Fibroblast of mammary gland (primary cell): ENCODE data around the gene FGB.

Experiments used
- DNase-seq: peaks from one replicate; pipeline ENCODE4 v3.0.0-alpha.2; 2010; ENCODE audit warnings: low read depth
- H3K4me3 ChIP-seq: 2 replicates; pipeline ENCODE4 v1.5.1; 2011; ENCODE audit warnings: low read depth, mild to moderate bottlenecking, low read length, moderate library complexity; ENCODE audit not compliant: control insufficient read depth
- TF ChIP-seq, protein P1 (sequence below): conservative IDR thresholded peaks from 2 replicates; pipeline ENCODE4 v1.5.1; 2011; ENCODE audit warnings: low read depth, low read length, inconsistent platforms; ENCODE audit not compliant: control insufficient read depth, insufficient read depth

Gene FGB

GRCh38 chr4:154562697-154563254 is at the start of gene FGB:
TSS of gene FGB (plus strand) at chr4:154563011. CDS start at chr4:154563019, 8 bp downstream.
- TF ChIP-seq, protein P1, sequence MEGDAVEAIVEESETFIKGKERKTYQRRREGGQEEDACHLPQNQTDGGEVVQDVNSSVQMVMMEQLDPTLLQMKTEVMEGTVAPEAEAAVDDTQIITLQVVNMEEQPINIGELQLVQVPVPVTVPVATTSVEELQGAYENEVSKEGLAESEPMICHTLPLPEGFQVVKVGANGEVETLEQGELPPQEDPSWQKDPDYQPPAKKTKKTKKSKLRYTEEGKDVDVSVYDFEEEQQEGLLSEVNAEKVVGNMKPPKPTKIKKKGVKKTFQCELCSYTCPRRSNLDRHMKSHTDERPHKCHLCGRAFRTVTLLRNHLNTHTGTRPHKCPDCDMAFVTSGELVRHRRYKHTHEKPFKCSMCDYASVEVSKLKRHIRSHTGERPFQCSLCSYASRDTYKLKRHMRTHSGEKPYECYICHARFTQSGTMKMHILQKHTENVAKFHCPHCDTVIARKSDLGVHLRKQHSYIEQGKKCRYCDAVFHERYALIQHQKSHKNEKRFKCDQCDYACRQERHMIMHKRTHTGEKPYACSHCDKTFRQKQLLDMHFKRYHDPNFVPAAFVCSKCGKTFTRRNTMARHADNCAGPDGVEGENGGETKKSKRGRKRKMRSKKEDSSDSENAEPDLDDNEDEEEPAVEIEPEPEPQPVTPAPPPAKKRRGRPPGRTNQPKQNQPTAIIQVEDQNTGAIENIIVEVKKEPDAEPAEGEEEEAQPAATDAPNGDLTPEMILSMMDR = no peak
- no peak within 1 kb of the TSS for H3K4me3 ChIP-seq
- DNase-seq = no peak

- DNase-seq = no peak
- no peak overlapping the region for H3K4me3 ChIP-seq
- TF ChIP-seq, protein P1 = no peak
Observed at GRCh38 chr4:154516318-154517029, 46.3 kb upstream of the FGB start.

DNA sequence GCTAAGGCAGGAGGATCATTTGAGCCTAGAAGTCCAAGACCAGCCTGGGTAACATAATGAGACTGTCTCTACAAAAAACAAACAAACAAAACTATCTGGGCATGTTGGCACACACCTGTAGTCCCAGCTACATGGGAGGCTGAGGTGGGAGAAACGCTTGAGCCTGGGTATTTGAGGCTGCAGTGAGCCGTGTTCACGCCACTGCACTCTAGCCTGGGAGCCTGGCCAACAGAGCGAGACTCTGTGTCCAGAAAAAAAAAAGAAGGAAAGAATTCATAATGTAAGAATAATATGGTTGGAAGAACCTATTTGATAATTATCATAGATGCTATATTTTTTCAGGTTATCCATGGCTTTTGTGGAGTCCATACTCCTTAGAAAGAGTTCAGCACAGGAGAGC is 45.2 kb upstream of the FGB start:
- H3K4me3 ChIP-seq = no peak overlapping the region
- TF ChIP-seq, protein P1 = no peak
- DNase-seq = no peak

- no peak overlapping the region for H3K4me3 ChIP-seq
- TF ChIP-seq, protein P1 = no peak
- DNase-seq = no peak
Observed at GRCh38 chr4:154519214-154519613, 43.6 kb upstream of the FGB start.

DNA sequence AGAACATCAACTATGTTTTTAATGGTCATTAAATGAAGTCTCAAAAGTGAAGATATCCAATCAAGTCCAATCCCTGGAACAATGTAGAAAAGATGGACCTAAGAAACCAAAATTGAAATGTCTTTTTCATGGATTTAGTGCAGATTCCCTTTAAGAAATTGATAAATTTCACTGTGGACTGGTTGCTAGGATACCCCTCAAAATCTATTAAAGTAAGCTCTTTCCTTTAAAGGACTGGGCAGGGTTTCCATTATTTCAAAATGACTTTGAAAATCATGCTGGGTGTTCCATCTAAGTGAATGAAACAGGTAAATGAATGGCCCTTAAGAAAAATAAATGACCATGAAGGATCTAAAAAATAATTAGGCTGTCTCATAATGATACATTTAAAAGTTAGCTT is 41.2 kb upstream of the FGB start:
- TF ChIP-seq, protein P1 = no peak
- DNase-seq = no peak
- H3K4me3 ChIP-seq = no peak overlapping the region

- H3K4me3 ChIP-seq = no peak overlapping the region
- DNase-seq = no peak
- TF ChIP-seq, protein P1 = no peak
Observed at GRCh38 chr4:154526151-154526550, 36.7 kb upstream of the FGB start.

GRCh38 chr4:154527308-154527707 is 35.5 kb upstream of the FGB start:
- TF ChIP-seq, protein P1 = no peak
- no peak for DNase-seq
- no peak overlapping the region for H3K4me3 ChIP-seq
